ENCODE results near the gene ISX. TPM values are rescaled to one million over a fixed set of nuclear protein-coding genes. Genes with fewer than 3 reads are reported as not detected.

Gene ISX
- total RNA-seq, 1 experiment from 2014 or later = not detected

GRCh38 chr22:35051013-35051535, 14.9 kb upstream of the ISX start:
- DNase-seq (ENCODE audit: extremely low read depth, low read depth) = no peak

DNA sequence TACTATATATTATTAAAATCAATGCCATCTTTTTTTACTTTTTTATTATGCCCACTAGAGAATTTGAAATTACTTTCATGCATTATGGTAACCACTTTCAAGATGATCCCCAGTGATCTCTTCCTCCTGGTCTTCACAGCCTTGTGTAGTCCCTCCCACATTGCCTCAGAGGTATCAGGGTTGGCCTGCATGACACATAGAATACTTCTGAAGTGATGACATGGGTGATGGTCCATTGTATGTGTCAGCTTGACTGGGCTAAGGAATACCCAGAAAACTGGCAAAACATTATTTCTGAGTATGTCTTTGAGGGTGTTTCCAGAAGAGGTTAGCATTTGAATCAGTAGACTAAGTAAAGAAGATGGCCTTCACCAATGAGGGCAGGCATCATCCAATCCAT, 14.2 kb upstream of the ISX start:
- no peak for DNase-seq (ENCODE audit: extremely low read depth, low read depth)

- DNase-seq (ENCODE audit: extremely low read depth, low read depth) = no peak
Measured at GRCh38 chr22:35053060-35053835, 12.7 kb upstream of the ISX start.

GRCh38 chr22:35054064-35054463, 11.9 kb upstream of the ISX start:
- no peak for DNase-seq (ENCODE audit: extremely low read depth, low read depth)

DNA sequence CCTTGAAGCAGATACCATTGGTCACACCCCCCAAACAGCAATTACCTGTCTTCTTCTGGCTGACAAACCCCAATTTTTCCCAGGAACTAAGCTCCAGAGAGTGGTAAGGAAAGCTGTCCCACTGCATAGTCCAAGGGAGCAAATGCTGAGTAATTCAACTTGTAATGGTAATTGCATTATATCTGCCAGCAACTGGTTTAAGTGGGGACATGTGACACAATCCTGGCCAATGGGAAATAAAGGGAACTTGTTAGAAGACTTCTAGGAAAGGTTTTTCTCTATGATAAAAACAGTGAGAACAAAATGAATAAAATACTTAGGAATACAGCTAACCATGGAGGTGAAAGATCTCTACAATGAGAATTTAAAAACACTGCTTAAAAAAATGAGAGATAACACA, 9.5 kb upstream of the ISX start:
- no peak for DNase-seq (ENCODE audit: extremely low read depth, low read depth)

DNA sequence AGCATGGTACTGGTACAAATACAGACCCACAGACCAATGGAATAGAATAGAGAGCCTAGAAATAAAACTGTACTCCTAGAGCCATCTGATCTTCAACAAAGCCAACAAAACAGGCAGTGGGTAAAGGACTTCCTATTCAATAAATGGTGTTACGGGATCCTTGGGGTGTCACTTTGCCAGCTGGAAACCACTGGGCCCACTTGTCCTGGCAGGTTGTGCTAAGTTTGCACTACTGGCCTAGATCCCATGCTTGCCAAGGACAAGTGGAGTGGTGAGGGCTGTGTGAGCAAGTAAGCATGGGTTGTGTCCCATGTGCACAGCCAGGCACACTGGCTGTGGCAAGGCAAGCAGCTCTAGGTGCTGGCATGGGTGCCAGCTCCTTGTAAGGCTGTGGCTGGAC, 8.8 kb upstream of the ISX start:
- no peak for DNase-seq (ENCODE audit: extremely low read depth, low read depth)

GRCh38 chr22:35059632-35060031, 6.3 kb upstream of the ISX start:
- DNase-seq (ENCODE audit: extremely low read depth, low read depth) = no peak

GRCh38 chr22:35064664-35065063, 1.3 kb upstream of the ISX start:
- DNase-seq (ENCODE audit: extremely low read depth, low read depth) = no peak

DNA sequence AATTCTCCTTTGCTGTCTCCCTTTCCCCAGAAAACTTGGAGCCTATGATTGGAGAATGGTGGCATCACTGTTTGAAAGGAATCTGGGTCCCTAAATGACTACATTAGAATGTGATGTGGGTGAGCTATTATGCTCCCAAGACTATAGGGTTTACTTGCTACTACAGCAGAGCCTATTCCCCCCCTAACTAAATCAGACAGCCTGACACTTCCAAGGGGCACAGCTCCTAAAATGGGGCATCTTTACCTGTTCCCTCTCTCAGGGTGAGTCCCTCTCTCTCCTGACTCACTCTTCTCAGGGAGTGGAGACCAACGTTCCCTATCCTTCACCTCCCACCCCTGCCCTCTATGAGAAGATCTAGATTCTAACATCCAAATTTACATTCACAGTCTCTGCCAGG, 775 bp upstream of the ISX start:
- DNase-seq (ENCODE audit: extremely low read depth, low read depth) = no peak

DNA sequence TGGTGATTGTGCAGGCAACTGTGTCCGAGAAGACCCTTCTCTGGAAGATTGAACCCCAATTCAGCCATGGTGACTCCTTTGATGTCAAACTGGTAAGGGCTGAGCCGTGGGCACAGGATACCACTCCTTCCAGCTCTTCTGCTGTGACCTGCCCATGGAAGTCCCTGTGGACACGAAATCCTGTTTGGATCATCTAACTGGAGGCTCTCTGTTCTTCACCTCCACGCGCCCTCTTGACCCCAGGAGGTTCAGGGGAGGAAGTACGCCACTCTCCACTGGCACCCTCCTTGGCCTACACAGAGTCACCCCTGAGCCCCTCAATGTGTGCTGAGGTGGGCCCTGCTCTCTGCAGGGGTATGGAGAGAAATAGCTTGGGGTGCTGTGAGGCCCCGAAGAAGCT, 810 bp downstream of the ISX start:
- no peak for DNase-seq (ENCODE audit: extremely low read depth, low read depth)

DNA sequence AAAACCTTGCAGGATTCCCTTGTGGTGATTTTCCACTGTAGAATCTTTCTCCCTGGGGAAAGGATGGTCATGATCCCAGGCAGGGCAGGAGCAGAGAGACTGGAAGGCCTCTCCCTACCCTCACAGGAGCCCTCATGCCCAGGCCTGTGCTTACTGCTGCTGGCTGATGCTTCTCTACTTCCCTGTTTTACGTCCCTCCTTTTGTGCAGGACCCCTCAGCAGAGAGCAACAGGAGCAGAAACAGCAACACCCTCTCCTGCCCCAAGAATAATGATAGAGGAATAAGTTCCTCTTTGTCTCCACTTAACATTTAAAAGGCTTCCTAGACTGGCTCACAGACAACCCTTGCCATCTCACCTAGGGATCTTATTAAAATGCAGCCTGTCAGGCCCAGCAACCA, 3.6 kb downstream of the ISX start:
- no peak for DNase-seq (ENCODE audit: extremely low read depth, low read depth)

- no peak for DNase-seq (ENCODE audit: extremely low read depth, low read depth)
Measured at GRCh38 chr22:35070451-35071093, 4.6 kb downstream of the ISX start.

GRCh38 chr22:35071784-35072183, 5.8 kb downstream of the ISX start:
- no peak for DNase-seq (ENCODE audit: extremely low read depth, low read depth)

DNA sequence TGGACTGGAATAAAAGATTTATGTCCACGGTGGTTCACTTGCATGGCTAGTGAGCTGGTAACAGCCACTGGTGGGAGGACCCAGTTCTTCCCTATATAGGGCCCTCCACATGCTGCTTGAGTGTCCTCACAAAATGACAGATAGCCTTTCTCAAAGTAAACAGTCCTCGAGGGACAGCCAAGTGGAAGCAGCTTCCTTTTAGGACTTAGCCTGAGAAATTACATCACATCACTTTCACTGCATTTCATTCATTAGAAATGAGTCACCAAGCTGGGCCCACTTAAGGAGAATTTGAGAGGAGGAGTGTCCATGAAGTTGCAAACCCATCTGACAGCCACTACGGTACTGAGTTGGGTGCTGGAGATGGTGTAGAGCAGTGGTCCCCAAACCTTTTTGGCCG, 7.0 kb downstream of the ISX start:
- no peak for DNase-seq (ENCODE audit: extremely low read depth, low read depth)

- no peak for DNase-seq (ENCODE audit: extremely low read depth, low read depth)
Measured at GRCh38 chr22:35074583-35074982, 8.6 kb downstream of the ISX start.

- no peak for DNase-seq (ENCODE audit: extremely low read depth, low read depth)
Measured at GRCh38 chr22:35076630-35077029, 10.7 kb downstream of the ISX start.

DNA sequence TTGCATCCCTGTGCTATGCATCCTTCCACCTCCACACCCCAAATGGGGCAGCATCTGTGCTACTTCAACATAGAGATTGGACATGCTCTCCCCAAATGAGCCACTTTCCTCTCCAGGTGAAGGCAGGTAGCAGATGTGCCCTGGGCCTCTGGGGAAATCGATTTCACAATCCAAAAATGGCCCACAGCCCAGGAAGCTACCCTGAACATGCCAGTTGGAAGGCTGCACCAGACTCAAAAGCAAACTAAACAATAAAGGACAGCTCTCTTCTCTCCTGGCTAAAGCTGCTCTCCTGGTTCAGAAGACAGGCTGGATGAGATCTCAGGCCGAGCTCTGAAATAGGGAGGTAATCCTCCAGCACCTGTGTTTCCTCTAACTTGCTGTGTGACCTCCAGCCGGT, 19.7 kb downstream of the ISX start:
- DNase-seq (ENCODE audit: extremely low read depth, low read depth) = no peak

- no peak for DNase-seq (ENCODE audit: extremely low read depth, low read depth)
Measured at GRCh38 chr22:35089139-35089538, 23.2 kb downstream of the ISX start.

DNA sequence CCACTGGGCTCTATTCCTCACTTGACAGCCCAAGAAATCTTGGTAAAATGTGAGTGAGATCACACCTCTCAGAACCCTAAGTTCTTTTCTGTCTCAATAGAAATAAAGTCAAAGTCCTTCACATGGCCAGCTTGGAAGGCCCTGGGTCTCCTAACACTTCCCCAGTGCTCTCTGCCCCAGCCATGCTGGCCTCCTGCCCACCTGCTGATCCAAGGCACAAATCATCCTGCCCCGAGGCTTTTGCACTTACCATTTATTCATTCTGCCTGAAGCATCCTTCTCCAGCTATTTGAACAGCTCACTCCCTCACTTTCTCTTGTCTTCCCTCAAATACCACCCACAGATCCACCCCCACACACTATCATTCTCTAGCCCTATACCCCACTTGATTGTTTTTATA, 26.4 kb downstream of the ISX start:
- DNase-seq (ENCODE audit: extremely low read depth, low read depth) = no peak

GRCh38 chr22:35098921-35099320, 33.0 kb downstream of the ISX start:
- no peak for DNase-seq (ENCODE audit: extremely low read depth, low read depth)

- no peak for DNase-seq (ENCODE audit: extremely low read depth, low read depth)
Measured at GRCh38 chr22:35099883-35100282, 33.9 kb downstream of the ISX start.

- DNase-seq (ENCODE audit: extremely low read depth, low read depth) = no peak
Measured at GRCh38 chr22:35102663-35103062, 36.7 kb downstream of the ISX start.

Data from NCI-H460 (cell line).